ENCODE data around the gene NF2.

- no peak for TF ChIP-seq POLR2A (IDR thresholded peaks at IDR 0.05)
- TF ChIP-seq CTCF (IDR thresholded peaks at IDR 0.05) = no peak
These were observed 125.7 kb downstream of the NF2 start for GRCh38 chr22:29729161-29729560.
